Right renal pelvis (tissue), 4 donors: ENCODE results near the gene PLCB2. TPM values are rescaled to one million over a fixed set of nuclear protein-coding genes. Genes with fewer than 3 reads are reported as not detected.

Source experiments
- DNase-seq, 4 donors: peaks; one replicate each; pipeline ENCODE4 v3.0.0-alpha.2; 2013; ENCODE audit warnings: low read depth in 4 of 4, low spot score in 3 of 4, missing footprints in 1 of 4
- polyA plus RNA-seq, 4 donors: library from polyadenylated mRNA; unstranded; fragments of 120-200 nt; gene quantifications; one replicate each; pipeline ENCODE4 v1.2.1, GENCODE V29; 2013; ENCODE audit not compliant: insufficient read length in 4 of 4

The PLCB2 gene
- polyA plus RNA-seq, 4 donors, result 7.9 to 12.3 (median 10.3) TPM

DNA sequence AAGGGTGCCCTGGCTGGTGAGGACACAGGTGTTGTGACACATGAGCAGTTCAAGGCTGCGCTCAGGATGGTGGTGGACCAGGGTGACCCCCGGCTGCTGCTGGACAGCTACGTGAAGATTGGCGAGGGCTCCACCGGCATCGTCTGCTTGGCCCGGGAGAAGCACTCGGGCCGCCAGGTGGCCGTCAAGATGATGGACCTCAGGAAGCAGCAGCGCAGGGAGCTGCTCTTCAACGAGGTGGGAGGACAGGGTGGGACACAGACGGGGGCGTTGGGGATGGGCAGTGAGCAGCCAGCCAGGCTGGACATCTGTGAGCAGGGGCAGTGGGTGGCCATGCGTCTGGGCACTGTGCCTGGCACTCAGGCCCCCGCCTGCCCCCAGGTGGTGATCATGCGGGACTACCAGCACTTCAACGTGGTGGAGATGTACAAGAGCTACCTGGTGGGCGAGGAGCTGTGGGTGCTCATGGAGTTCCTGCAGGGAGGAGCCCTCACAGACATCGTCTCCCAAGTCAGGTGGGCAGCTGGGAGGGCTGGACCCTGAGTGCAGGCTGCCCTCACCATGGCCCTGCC is 35.2 kb downstream of the PLCB2 start:
- DNase-seq, result no peak

DNA sequence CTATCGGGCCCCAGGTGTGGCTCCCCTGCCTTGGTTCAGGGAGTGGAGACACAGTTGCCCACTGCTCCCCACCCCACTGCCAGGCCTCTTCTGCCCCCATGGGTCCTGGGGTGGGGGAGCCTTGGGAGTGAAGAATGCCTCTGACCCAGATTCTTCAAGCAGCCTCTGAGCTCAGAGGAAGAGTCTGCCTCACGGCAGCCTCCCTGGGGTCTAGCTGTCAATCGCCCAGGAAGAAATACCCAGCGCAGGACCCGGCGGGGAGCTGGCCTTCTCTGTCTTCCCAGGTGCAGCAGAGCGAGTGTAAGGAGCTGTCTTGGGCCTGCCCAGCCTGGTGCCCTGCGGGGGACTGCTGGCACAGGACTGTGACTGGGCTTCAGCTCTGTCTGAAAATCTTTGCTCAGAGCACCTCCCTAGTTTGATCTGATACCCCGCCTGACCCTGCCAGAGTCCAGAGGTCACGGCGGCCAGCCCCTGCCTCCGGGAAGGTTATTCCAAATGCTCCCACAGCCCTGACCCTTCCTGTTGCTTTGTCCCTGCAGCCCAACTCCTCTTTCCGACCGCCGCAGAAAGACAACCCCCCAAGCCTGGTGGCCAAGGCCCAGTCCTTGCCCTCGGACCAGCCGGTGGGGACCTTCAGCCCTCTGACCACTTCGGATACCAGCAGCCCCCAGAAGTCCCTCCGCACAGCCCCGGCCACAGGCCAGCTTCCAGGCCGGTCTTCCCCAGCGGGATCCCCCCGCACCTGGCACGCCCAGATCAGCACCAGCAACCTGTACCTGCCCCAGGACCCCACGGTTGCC is 35.9 kb downstream of the PLCB2 start:
- DNase-seq, result no peak

DNA sequence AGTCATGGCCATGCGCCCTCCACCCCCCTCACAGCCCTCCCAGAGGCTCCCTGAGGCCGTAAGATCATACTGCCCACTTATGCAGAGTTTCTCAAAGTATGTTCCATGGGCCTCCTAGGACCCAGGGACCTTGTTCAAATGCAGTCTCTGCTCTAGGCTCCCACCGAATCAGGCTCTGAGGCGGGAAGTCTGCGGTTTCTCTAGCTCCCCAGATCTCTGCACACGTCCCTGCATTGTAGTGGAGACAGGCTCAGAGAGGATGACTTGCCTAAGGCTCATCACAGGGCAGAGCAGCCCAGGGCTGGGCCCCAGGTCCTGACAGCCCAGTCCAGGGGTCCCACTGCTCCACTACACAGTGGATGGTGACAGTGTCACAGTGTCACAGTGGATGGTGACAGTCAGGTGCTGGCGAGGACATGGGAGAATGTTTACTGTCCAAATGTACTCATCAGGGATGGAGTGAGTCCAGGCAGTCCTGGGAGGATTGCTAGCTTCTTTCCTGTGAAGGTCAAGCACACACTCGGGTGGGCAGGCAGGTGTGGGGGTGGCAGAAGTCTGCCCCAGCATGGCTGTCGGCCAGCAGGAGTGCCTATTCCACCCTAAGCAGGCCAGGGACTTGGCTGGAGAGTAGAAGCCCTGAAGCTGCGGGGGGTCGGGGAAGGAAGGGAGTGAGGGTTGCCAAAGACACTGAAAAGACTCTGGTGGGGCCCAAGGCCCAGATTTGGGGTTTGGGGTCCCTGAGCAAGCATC is 37.3 kb downstream of the PLCB2 start:
- no peak for DNase-seq

DNA sequence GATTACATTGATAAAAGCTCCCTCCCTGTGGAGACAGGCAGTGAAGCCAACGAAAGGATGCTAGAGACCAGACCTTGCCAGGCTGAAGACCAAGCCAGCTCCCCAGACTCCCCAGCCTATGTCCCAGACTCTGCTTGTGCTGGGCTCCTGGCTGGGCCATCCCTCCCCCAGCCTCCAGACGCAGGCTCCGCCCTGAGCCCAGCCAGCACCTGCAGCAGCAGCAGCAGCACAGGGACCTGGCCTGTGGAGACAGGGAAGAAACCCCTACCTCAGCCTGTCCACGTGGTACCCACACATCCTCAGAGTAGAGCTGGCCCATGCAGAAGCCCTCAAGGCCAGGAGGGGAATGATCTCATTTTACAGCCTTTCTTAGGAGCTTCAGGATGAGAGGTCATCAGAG is 38.1 kb downstream of the PLCB2 start:
- no peak for DNase-seq

DNA sequence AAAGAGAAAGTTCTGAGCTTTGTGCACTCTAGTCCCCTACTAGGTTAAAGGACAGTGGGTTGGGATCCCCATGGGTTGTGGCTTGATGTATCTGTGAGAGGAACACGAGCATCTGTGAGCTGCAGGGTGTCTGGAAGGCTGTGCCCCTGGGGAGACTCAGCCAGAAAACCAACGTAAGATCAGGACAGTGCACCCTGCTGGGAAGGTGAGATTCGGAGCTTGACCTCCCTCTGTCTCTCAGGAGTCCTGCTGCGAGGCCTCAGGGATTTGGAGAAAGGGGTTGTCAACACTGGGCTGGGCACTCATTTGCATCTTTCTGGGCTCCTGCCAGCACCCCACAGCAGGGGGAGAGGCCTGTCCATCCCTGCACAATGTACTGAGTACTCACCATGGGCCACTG is 40.1 kb downstream of the PLCB2 start:
- DNase-seq, result no peak

DNA sequence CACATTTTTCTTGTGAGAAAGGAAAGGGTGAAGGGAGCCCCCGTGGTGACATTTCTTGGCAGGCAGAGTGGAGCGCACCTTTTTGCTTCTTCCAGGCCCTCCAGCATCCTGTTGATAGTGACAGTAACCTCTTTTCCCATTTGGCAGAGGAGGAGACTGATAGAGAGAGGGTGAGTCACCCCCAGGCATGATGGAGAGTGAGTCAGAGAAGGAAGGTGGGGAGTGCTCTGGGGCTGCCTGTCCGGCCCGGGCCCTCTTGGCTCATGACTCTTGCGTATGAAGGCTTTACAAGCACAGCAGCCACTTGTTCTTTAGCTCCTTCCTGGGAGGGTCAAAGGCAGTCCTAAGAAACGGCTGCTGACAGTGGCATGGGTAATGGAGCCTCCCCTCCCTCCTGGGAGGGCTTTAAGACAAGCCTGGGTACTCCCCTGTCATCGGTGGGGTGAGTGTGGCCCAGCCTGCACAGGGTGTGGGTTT is 40.9 kb downstream of the PLCB2 start:
- DNase-seq, result no peak

DNA sequence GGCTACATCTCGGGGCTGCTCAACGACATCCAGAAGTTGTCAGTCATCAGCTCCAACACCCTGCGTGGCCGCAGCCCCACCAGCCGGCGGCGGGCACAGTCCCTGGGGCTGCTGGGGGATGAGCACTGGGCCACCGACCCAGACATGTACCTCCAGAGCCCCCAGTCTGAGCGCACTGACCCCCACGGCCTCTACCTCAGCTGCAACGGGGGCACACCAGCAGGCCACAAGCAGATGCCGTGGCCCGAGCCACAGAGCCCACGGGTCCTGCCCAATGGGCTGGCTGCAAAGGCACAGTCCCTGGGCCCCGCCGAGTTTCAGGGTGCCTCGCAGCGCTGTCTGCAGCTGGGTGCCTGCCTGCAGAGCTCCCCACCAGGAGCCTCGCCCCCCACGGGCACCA is 41.9 kb downstream of the PLCB2 start:
- no peak for DNase-seq

DNA sequence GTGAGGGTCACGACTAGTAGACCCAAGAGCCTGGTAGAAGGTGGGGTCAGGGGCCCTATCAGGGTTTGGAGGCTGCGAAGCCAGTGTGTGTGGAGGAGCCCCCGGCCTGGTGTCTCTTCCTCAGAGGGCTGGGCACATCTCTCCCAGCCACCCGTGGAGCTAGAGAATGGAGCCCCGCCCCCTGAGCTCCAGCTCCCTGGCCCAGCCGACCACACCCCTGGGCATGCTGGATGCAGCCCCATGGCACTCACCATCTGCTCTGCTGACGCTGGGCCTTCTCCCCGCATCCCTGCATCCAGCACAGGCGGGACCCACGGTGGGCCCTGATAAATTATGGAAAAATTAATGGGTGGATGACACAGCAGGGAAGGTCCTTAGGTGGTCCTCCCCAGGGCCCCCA is 42.4 kb downstream of the PLCB2 start:
- no peak for DNase-seq

DNA sequence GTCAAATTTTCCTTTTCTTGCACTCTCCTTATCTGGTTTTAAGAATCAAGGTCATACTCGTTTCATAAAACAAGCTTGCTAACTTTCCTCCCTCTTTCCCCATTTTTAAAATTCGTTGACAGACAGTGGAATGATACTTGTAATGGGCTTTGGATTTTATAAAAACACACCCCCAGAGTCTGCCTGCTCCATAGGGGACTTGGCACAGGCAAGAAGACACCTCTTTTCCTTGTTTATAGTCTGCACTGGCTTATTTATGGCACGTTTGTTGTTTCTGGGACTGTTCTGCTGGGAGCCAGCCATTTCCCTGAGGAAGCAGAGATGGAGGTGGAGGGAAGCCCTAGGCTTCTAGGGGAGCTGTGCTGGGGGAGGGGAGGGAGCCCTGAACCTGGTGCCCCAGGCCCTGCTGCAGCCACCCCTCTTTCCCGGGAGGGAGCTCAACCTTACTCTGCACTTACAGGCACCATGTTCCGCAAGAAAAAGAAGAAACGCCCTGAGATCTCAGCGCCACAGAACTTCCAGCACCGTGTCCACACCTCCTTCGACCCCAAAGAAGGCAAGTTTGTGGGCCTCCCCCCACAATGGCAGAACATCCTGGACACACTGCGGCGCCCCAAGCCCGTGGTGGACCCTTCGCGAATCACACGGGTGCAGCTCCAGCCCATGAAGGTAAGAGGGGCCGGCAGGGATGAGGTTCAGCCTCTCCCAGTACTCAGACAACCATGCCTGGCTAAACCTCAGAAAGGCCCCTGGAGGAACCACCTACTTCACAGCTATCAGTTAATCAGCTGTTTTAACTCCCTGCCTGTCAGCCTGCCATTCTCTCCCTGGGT is 43.2 kb downstream of the PLCB2 start:
- DNase-seq, result no peak

DNA sequence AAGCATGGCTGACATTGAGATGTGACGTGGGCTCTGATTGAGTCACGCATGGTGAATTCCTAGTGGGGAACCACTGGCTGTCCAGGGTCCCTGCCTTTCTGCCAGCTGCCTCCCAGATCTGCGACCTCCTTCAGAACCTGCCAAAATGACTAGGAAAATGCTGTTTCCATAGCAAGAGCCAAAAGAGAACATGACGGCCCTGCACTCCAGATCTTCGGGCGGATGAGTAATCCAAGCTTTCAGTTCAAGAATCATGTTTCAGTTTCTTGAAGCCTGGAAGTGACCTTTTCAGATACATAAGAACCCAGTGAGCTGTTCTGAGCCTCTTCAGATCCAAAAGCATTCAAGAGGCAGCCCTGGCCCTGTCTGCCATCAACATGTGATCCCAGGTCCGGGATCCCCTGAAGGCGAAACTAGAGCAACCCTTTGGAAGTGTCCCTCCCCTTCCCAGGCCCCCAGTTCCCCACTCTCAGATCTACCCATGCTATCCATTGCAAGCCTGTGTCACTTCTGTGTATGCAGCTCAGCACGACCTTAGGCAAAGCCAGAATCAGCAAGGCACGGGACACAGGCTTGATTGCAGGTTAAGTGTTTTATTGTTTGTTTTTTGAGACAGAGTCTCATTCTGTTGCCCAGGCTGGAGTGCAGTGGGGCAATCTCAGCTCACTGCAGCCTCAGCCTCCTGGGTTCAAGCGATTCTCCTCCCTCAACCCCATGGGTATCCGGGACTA is 44.5 kb downstream of the PLCB2 start:
- no peak for DNase-seq

DNA sequence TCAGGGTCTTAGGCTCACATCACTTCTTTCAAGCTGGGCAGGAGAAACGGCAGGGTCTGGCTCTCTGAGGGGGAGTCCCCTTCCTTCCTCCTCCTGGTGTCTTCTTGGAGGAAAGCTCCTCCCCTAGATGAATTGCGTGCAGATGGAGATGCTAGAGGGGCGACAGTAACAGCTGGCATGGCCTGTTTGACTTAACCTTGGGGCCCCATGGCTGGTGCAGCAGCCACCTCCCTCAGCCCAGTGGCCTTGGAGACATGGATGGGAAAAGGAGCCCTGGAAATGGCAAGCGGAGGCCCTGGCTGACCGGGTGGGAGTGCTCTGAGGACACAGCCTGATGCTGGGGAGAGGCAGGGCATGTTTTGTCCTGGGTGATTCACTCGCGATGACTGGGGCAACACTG is 48.7 kb downstream of the PLCB2 start:
- DNase-seq, result no peak

DNA sequence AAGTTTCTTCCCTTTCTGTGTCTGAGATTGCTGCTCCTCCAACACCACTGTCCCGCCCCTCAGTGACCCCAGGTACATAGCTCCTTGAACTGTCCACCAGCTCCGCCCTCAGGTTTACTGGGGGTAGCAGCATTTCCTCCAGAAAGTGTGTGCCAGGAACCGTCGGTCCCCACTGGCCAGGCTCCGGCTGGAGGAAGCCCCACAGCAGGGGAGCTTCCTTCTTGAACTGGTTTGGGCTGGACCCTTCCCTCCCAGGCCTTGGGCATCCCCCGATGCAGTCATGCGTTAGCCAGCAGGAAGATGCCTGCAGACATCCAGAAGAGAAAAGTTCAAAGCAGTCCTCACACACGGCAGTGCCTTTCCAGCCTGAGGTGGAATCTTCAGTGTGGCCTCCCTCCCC is 49.2 kb downstream of the PLCB2 start:
- no peak for DNase-seq

DNA sequence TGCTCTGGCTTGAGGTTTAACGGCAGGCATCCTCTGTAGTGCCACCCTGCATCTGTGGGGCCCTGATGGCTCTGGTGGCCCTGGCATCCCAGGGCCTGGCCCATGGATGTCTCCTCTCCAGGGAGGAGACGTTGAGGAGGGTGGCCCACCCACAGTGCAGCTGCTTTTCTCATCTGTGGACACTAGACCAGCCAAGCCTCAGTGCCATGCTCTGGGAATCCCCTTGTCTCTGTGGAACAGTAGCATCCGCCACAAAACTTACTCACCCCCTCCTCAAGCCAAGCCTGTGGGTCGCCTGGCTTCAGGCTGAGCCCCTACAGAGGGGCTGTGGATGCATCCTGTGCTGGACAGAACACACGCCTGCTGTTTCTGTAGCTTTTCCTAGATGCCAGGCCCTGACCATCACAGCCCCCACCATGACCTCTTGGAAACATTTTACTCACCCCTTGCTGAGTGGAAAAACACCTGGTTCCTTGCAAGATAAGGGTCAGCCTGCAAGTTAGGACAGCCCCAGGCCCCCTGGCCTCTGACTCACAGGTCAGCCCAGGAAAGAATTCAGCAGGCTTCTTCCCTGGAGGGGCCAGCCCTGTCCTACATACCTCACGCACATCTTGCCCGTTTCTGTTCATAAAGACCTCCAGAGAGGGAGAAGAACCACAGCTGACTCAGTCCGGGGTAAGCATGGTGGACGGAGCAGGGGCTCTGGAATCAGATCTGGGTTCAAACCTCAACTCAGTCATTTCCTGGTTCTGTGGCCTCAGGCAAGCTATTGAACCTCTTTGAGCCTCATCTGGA is 49.9 kb downstream of the PLCB2 start:
- no peak for DNase-seq

DNA sequence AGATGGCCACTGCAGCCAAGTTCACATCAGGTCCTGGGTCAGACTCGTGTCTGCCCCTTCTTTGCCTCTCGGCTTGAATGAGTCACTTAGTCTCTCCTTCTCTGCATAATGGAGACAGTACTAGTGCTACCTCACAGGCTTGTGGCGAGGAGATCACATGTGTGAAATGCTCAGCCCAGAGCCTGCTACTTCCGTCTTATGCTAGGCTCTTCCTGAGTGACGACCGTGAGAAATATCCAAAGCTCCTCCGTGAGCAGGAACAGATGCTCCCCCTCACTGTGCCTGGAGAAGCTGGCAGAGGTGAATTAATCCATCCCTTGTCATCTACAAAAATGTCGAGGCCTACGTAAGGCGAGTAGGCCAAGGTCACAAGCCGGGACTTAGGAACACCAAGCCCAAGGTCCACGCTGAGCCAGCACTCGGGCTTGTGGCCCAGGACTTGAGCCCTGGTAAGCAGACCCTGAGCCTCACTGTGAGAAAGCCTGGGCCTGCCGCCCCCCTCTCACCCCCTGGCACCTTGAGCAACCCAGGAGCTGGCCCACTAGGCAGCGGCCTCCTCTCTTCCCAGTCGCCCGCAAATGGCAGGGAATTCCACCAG is 51.0 kb downstream of the PLCB2 start:
- no peak for DNase-seq

DNA sequence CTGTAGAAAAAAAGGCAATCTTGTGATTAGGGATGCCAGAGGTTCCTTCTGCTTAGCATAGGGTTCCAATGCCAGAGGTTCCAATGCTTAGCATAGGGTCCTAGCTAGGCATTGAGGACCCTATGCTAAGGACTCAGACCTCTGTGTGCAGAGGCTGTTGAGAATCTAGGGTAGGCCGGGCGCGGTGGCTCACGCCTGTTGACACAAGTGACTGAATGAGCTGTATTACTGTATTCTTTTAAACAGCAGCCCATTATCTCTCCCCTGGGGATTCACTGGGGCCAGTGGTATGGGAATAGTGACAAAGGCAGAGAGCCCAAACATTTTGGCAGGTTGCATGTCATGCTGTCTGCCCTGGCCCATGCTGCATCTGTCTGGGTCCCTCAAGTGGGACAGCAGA is 52.7 kb downstream of the PLCB2 start:
- DNase-seq, result no peak

DNA sequence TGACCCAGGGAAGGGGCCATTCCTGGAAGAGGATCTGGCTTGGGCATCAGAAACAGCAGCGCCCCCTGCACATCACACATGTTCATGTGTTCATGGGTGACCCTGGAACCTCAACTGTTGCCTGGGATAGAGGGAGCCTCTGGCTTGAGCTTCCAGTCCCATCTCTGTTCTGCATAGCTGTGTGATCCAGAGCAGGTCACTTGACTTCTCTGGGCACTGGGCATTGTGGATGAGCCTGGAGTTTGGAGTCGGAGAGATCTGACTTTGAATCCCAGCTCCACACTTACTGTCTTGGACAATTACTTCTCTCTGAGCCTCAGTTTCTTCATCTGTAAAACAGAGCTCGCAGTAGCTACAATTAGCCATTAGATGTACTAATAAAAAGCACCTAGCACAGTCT is 53.3 kb downstream of the PLCB2 start:
- no peak for DNase-seq

DNA sequence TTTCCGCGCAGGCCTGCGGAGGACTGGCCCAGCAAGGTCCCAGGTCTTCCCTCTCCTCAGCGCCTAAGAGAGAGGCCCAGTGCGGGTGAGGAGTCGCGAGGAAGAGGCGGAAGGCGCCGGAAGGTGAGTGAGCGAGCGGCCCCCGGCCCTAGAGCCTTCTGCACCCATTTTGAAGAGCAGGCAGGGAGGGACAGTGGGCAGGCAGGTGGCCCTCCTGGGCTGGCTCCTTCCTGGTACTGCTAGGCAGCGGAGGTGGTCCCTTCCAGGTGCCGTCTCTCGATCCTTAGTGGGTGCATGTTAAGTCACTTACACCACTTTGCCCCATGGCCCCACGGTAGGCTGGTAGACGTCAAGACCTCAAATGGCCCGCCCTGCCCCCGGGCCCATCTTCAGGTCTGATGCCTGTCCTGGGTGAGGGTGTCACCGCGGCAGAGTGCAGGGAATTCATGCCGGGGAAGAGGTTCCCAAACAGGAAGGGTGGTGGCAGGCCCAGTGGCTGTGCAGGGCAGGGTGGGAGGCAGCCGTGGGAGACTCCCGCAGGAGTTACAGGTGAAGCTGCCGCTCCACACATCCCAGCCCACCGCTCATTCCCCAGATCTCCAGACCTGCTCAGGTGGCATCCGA is 54.5 kb downstream of the PLCB2 start:
- no peak for DNase-seq

DNA sequence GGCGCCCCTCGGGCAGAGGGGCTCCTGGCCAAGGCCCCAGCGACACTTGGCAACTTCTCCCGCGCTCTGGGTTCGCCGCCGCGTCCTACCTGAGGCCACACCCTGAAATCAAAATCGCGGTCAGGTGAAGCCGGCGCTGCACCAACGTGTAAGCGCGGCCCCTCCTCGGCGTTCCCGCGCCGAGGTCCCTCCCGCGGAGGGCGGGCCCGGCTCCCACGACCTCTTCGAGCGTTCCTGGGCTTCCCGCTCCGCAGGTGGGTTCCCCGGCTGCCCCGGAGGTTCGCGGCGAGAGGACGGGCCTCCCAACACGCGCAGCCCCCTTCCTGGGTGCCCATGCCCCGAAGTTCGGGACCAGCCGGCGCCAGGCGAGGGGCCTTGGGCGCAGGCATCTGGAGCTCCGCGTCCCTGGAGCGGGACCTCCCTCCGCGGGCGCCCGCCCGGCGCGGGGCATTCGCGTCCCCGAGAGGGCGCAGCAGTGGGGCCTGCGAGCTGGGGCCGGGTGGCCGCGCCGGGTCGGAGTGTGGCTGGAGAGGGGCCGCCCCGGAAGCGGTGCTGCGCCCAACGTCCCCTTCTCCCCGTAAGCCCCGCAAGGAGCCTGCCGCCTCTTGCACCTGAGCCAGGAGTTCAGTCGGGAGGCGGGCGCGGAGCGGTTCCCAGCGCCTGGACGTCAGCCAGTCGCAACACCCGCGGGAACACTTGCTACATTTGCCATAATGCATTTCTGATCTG is 55.1 kb downstream of the PLCB2 start:
- peak in 1 of 4 donors; percentile 25 for DNase-seq
